Measurements from ENCODE around the gene ADGRE1.

Gene ADGRE1

DNA sequence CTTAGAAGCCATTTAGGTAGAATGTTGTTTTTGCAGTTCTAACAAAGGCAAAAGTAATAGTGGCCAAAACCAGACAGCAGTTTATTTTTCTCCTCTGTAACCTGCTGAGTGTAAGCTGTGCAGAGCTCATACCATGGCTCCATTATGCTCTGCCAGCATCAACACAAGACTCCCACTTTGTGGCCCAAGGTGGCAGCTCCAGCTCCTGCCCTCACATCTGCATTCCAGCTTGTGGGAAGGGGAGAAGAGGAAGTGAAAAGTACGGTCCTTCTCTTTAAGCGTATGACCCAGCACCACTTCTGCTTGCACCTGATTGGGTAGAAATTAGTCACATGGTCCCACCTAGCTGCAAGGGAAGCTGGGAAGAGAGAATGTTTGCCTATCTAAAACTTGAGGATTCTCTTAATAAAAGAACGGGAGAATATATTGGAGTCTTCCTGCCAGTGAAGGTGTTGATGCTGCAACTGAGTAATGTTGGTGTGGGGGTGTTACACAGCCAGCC is 19.2 kb downstream of the ADGRE1 start:
- POLR2A ChIA-PET = no interaction called here
- no peak for TF ChIP-seq ZNF48 (tag by site-specific recombination; IDR thresholded peaks at IDR 0.05)
- TF ChIP-seq, protein P1, sequence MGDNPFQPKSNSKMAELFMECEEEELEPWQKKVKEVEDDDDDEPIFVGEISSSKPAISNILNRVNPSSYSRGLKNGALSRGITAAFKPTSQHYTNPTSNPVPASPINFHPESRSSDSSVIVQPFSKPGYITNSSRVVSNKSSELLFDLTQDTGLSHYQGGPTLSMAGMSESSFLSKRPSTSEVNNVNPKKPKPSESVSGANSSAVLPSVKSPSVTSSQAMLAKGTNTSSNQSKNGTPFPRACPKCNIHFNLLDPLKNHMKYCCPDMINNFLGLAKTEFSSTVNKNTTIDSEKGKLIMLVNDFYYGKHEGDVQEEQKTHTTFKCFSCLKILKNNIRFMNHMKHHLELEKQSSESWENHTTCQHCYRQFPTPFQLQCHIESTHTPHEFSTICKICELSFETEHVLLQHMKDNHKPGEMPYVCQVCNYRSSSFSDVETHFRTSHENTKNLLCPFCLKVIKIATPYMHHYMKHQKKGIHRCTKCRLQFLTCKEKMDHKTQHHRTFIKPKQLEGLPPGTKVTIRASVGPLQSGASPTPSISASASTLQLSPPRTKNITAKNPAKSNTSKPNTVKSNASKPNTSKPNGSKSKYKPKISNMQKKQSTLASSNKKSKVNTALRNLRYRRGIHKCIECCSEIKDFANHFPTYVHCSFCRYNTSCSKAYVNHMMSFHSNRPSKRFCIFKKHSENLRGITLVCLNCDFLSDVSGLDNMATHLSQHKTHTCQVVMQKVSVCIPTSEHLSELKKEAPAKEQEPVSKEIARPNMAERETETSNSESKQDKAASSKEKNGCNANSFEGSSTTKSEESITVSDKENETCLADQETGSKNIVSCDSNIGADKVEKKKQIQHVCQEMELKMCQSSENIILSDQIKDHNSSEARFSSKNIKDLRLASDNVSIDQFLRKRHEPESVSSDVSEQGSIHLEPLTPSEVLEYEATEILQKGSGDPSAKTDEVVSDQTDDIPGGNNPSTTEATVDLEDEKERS (tag by site-specific recombination; IDR thresholded peaks at IDR 0.05) = peak; percentile 75; the same call in 1 of the 2 replicates
- Histone ChIP-seq H3K36me3 (ENCODE audit: control insufficient read depth in 2 of 2, insufficient read depth in 1 of 2, low read length in 2 of 2) (no peaks in the 10 kb centered on the region), H3K27ac (ENCODE audit: extremely low read depth, low read depth, low read length) (no peak overlapping the region), H3K4me3 (ENCODE audit: low read depth, low read length) (no peak overlapping the region), H3K4me1 (ENCODE audit: control insufficient read depth, insufficient read depth, low read length) (no peaks in the 10 kb centered on the region), H3K9me3 (ENCODE audit: control insufficient read depth, insufficient read depth, low read depth, low read length) (no peaks in the 10 kb centered on the region; the same call in 1 of the 2 replicates)
- CTCF ChIA-PET = interaction anchor here (0.6 kb wide), 1 partner anchor 12 kb away, joined by 5 read pairs; no protein-coding TSS in a partner anchor

DNA sequence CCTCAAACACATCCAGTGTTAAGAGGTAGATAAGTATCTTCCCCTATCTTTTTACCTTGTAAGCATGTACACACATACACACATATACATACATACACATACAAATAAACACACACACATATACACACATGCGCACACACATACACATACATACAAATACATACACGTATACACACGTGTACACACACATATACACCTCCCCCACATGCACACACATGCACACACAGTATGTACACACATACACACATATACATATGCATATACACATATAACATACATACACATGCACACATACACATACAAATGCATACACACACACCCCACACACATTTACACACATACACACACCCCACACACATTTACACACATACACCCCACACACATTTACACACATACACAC is 24.1 kb downstream of the ADGRE1 start:
- TF ChIP-seq, protein P2, sequence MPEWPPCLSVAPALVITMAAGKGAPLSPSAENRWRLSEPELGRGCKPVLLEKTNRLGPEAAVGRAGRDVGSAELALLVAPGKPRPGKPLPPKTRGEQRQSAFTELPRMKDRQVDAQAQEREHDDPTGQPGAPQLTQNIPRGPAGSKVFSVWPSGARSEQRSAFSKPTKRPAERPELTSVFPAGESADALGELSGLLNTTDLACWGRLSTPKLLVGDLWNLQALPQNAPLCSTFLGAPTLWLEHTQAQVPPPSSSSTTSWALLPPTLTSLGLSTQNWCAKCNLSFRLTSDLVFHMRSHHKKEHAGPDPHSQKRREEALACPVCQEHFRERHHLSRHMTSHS (tag by site-specific recombination; IDR thresholded peaks at IDR 0.05) = no peak
- TF ChIP-seq TCF7L2 (IDR thresholded peaks at IDR 0.05; ENCODE audit: borderline replicate concordance, low read depth, low read length) = no peak
- TF ChIP-seq ZSCAN23 (tag by site-specific recombination; IDR thresholded peaks at IDR 0.05) = no peak
- TF ChIP-seq ZNF660 (tag by site-specific recombination; IDR thresholded peaks at IDR 0.05) = no peak
- TF ChIP-seq, protein P3, sequence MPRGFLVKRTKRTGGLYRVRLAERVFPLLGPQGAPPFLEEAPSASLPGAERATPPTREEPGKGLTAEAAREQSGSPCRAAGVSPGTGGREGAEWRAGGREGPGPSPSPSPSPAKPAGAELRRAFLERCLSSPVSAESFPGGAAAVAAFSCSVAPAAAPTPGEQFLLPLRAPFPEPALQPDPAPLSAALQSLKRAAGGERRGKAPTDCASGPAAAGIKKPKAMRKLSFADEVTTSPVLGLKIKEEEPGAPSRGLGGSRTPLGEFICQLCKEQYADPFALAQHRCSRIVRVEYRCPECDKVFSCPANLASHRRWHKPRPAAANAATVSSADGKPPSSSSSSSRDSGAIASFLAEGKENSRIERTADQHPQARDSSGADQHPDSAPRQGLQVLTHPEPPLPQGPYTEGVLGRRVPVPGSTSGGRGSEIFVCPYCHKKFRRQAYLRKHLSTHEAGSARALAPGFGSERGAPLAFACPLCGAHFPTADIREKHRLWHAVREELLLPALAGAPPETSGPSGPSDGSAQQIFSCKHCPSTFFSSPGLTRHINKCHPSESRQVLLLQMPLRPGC (tag by site-specific recombination; IDR thresholded peaks at IDR 0.05) = no peak
- no peak for TF ChIP-seq ZNF114 (tag by site-specific recombination; IDR thresholded peaks at IDR 0.05)
- no peak for TF ChIP-seq ZIC2 (tag by site-specific recombination; IDR thresholded peaks at IDR 0.05)
- no peak for TF ChIP-seq ZNF776 (tag by site-specific recombination; IDR thresholded peaks at IDR 0.05; ENCODE audit: borderline replicate concordance)
- no peak for TF ChIP-seq KLF1 (tag by site-specific recombination; IDR thresholded peaks at IDR 0.05)
- no peak for TF ChIP-seq SCRT1 (tag by site-specific recombination; IDR thresholded peaks at IDR 0.05; ENCODE audit: borderline replicate concordance)
- TF ChIP-seq ZNF416 (tag by site-specific recombination; IDR thresholded peaks at IDR 0.05) = no peak
- no peak for TF ChIP-seq ZNF585B (tag by site-specific recombination; IDR thresholded peaks at IDR 0.05)
- TF ChIP-seq, protein P4, sequence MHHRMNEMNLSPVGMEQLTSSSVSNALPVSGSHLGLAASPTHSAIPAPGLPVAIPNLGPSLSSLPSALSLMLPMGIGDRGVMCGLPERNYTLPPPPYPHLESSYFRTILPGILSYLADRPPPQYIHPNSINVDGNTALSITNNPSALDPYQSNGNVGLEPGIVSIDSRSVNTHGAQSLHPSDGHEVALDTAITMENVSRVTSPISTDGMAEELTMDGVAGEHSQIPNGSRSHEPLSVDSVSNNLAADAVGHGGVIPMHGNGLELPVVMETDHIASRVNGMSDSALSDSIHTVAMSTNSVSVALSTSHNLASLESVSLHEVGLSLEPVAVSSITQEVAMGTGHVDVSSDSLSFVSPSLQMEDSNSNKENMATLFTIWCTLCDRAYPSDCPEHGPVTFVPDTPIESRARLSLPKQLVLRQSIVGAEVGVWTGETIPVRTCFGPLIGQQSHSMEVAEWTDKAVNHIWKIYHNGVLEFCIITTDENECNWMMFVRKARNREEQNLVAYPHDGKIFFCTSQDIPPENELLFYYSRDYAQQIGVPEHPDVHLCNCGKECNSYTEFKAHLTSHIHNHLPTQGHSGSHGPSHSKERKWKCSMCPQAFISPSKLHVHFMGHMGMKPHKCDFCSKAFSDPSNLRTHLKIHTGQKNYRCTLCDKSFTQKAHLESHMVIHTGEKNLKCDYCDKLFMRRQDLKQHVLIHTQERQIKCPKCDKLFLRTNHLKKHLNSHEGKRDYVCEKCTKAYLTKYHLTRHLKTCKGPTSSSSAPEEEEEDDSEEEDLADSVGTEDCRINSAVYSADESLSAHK (tag by site-specific recombination; IDR thresholded peaks at IDR 0.05) = no peak
- no peak for TF ChIP-seq ZNF555 (tag by site-specific recombination; conservative IDR thresholded peaks at IDR 0.05)
- TF ChIP-seq, protein P5, sequence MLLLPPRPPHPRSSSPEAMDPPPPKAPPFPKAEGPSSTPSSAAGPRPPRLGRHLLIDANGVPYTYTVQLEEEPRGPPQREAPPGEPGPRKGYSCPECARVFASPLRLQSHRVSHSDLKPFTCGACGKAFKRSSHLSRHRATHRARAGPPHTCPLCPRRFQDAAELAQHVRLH (tag by site-specific recombination; IDR thresholded peaks at IDR 0.05) = no peak
- TF ChIP-seq KLF8 (tag by site-specific recombination; IDR thresholded peaks at IDR 0.05) = no peak
- no peak for TF ChIP-seq ZNF571 (tag by site-specific recombination; IDR thresholded peaks at IDR 0.05)
- no peak for TF ChIP-seq HOXD13 (CRISPR knock-in tag; IDR thresholded peaks at IDR 0.05; ENCODE audit: borderline replicate concordance)
- ChIA-PET POLR2A (no interaction called here), CTCF (no interaction called here)
- no peak overlapping the region for H3K4me3 ChIP-seq (ENCODE audit: low read depth, low read length)
- H3K9me3 ChIP-seq (ENCODE audit: control insufficient read depth, insufficient read depth, low read depth, low read length) = no peaks in the 10 kb centered on the region; the same call in 1 of the 2 replicates
- H3K27ac ChIP-seq (ENCODE audit: extremely low read depth, low read depth, low read length) = no peak overlapping the region
- no peaks in the 10 kb centered on the region for H3K4me1 ChIP-seq (ENCODE audit: control insufficient read depth, insufficient read depth, low read length)
- H3K36me3 ChIP-seq (ENCODE audit: control insufficient read depth in 2 of 2, insufficient read depth in 1 of 2, low read length in 2 of 2) = no peaks in the 10 kb centered on the region
